Measurements from ENCODE around the gene PLK5. TPM values are rescaled to one million over a fixed set of nuclear protein-coding genes. Genes with fewer than 3 reads are reported as not detected.
A peak's percentile ranks its signal among the peaks of the same experiment; 100 is the strongest.

The PLK5 gene
- total and polyA plus RNA-seq, 2 experiments from 2014 or later = 0.97 to 1.2 TPM

DNA sequence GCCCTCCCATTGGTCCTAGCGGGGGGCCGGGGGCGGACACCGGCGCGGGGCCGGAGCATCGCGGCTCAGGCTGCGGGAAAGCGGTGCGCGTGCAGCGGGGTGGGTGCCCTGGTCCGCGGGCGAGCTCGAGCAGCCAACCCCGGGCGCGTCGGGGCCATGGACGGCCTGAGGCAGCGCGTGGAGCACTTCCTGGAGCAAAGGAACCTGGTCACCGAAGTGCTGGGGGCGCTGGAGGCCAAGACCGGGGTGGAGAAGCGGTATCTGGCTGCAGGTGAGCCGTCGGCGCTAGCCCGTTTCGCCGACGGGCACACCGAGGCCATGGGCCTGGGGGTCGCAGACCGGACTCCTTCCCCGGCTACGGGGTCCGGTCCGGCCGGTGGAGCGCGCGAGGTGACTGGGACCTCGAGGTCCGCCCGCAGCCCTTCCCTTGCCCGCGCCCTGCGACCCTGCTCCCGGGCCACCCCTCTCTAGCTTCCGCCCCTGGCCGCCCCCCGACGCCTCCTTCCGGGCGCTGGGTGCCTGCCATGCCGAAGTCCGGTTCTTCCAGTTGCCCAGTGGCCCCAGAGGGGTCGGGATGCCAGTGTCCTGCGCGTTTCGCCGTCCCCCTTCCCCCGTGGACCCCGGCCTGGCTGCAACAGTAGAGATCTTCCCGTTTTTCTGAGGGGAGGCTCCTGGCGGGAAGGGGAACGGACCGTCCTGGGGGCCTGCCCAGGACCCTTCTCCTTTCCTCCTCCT, 32.6 kb upstream of the PLK5 start, which contains the start of gene REEP6:
Gene REEP6, plus strand, starts transcription at position 68 of the 735 bp plus-strand sequence. Its CDS starts 89 bp downstream, at position 157.
- H3F3A ChIP-seq (replicated peaks; ENCODE audit: low read depth) = no peaks in the 10 kb centered on the region
- Mint-ChIP-seq H3K27me3 (ENCODE audit: insufficient read depth, low read depth, poor library complexity) (peaks cover 24% of the 10 kb centered on the region), H3K36me3 (ENCODE audit: low read depth) (no peaks in the 10 kb centered on the region), H3K4me1 (peaks cover 6% of the 10 kb centered on the region), H3K9me3 (no peaks in the 10 kb centered on the region), H3K27ac (peak within 1 kb of the TSS; percentile 97), H3K4me3 (peak within 1 kb of the TSS; percentile 88)
- DNase-seq (ENCODE audit: low spot score) (no peak), ATAC-seq (peak; percentile 4)
- H3K27ac ChIP-seq (ENCODE audit: low read depth) = no peak within 1 kb of the TSS
- H3K4me3 ChIP-seq = peak within 1 kb of the TSS; percentile 92
- H3K4me2 ChIP-seq = peak within 1 kb of the TSS; percentile 97
- 0 out of 2 replicates have a peak, but pooled peaks cover 4% of the 10 kb centered on the region for H3K4me1 ChIP-seq (ENCODE audit: insufficient read depth)
- no peaks in the 10 kb centered on the region for H3K79me2 ChIP-seq (replicated peaks; ENCODE audit: insufficient read depth)
- H2AFZ ChIP-seq = peak within 1 kb of the TSS; percentile 98
- H3K9me2 ChIP-seq (ENCODE audit: insufficient read depth) = no peaks in the 10 kb centered on the region
- no peak for TF ChIP-seq EZH2phosphoT487 (IDR thresholded peaks at IDR 0.05; ENCODE audit: unreplicated experiment)
- TF ChIP-seq ZNF114 (CRISPR knock-in tag; IDR thresholded peaks at IDR 0.05) = no peak
- TF ChIP-seq JUNB (IDR thresholded peaks at IDR 0.05; ENCODE audit: unreplicated experiment) = no peak
- TF ChIP-seq, protein P1, sequence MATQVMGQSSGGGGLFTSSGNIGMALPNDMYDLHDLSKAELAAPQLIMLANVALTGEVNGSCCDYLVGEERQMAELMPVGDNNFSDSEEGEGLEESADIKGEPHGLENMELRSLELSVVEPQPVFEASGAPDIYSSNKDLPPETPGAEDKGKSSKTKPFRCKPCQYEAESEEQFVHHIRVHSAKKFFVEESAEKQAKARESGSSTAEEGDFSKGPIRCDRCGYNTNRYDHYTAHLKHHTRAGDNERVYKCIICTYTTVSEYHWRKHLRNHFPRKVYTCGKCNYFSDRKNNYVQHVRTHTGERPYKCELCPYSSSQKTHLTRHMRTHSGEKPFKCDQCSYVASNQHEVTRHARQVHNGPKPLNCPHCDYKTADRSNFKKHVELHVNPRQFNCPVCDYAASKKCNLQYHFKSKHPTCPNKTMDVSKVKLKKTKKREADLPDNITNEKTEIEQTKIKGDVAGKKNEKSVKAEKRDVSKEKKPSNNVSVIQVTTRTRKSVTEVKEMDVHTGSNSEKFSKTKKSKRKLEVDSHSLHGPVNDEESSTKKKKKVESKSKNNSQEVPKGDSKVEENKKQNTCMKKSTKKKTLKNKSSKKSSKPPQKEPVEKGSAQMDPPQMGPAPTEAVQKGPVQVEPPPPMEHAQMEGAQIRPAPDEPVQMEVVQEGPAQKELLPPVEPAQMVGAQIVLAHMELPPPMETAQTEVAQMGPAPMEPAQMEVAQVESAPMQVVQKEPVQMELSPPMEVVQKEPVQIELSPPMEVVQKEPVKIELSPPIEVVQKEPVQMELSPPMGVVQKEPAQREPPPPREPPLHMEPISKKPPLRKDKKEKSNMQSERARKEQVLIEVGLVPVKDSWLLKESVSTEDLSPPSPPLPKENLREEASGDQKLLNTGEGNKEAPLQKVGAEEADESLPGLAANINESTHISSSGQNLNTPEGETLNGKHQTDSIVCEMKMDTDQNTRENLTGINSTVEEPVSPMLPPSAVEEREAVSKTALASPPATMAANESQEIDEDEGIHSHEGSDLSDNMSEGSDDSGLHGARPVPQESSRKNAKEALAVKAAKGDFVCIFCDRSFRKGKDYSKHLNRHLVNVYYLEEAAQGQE (IDR thresholded peaks at IDR 0.05; ENCODE audit: unreplicated experiment) = no peak
- peak; percentile 85 for TF ChIP-seq POLR2AphosphoS5 (IDR thresholded peaks at IDR 0.05; ENCODE audit: low read depth)
- H4K20me1 ChIP-seq (replicated peaks; ENCODE audit: insufficient read depth) = no peaks in the 10 kb centered on the region
- peaks cover 14% of the 10 kb centered on the region for H3K27me3 ChIP-seq (ENCODE audit: insufficient read depth)
- H3K36me3 ChIP-seq (ENCODE audit: insufficient read depth) = no peaks in the 10 kb centered on the region

DNA sequence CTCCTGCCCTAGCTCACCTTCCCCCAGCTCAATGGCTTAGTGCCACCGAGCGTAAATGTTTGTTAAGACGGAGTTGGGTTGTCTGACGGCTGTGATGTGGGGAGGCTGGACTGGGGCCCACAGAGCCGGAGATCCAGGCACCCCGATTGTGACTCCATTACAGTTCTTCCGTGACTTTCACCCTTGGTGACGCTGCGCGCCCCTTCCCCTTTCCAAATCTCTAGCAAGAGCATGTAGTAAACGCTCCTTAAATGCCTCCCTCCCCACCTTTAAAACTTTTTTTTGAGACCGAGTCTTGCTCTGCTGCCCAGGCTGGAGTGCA, 32.1 kb upstream of the PLK5 start:
- Mint-ChIP-seq H3K36me3 (ENCODE audit: low read depth) (no peaks in the 10 kb centered on the region), H3K9me3 (no peaks in the 10 kb centered on the region), H3K27me3 (ENCODE audit: insufficient read depth, low read depth, poor library complexity) (peaks cover 24% of the 10 kb centered on the region), H3K27ac (no peak overlapping the region), H3K4me3 (peak overlapping the region; percentile 78), H3K4me1 (peaks cover 6% of the 10 kb centered on the region)
- ATAC-seq (no peak), DNase-seq (ENCODE audit: low spot score) (no peak)
- Histone ChIP-seq H3K27ac (ENCODE audit: low read depth) (no peak overlapping the region), H4K20me1 (replicated peaks; ENCODE audit: insufficient read depth) (no peaks in the 10 kb centered on the region), H3K9me2 (ENCODE audit: insufficient read depth) (no peaks in the 10 kb centered on the region), H3K4me1 (ENCODE audit: insufficient read depth) (0 out of 2 replicates have a peak, but pooled peaks cover 4% of the 10 kb centered on the region), H3K4me3 (peak overlapping the region; percentile 68), H3F3A (replicated peaks; ENCODE audit: low read depth) (no peaks in the 10 kb centered on the region), H3K27me3 (ENCODE audit: insufficient read depth) (peaks cover 14% of the 10 kb centered on the region), H3K36me3 (ENCODE audit: insufficient read depth) (no peaks in the 10 kb centered on the region), H3K79me2 (replicated peaks; ENCODE audit: insufficient read depth) (no peaks in the 10 kb centered on the region), H2AFZ (no peak overlapping the region), H3K4me2 (peak overlapping the region; percentile 82)
- TF ChIP-seq EZH2 (IDR thresholded peaks at IDR 0.05; ENCODE audit: low read depth, unreplicated experiment) (no peak), NANOG (IDR thresholded peaks at IDR 0.05; ENCODE audit: borderline replicate concordance) (no peak), ZNF331 (CRISPR knock-in tag; IDR thresholded peaks at IDR 0.05; ENCODE audit: low read depth) (no peak), JUNB (IDR thresholded peaks at IDR 0.05; ENCODE audit: unreplicated experiment) (no peak)
- TF ChIP-seq, protein P2, sequence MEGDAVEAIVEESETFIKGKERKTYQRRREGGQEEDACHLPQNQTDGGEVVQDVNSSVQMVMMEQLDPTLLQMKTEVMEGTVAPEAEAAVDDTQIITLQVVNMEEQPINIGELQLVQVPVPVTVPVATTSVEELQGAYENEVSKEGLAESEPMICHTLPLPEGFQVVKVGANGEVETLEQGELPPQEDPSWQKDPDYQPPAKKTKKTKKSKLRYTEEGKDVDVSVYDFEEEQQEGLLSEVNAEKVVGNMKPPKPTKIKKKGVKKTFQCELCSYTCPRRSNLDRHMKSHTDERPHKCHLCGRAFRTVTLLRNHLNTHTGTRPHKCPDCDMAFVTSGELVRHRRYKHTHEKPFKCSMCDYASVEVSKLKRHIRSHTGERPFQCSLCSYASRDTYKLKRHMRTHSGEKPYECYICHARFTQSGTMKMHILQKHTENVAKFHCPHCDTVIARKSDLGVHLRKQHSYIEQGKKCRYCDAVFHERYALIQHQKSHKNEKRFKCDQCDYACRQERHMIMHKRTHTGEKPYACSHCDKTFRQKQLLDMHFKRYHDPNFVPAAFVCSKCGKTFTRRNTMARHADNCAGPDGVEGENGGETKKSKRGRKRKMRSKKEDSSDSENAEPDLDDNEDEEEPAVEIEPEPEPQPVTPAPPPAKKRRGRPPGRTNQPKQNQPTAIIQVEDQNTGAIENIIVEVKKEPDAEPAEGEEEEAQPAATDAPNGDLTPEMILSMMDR (conservative IDR thresholded peaks at IDR 0.05; ENCODE audit: low read depth in 2 of 2) = no peak
- TF ChIP-seq, protein P3, sequence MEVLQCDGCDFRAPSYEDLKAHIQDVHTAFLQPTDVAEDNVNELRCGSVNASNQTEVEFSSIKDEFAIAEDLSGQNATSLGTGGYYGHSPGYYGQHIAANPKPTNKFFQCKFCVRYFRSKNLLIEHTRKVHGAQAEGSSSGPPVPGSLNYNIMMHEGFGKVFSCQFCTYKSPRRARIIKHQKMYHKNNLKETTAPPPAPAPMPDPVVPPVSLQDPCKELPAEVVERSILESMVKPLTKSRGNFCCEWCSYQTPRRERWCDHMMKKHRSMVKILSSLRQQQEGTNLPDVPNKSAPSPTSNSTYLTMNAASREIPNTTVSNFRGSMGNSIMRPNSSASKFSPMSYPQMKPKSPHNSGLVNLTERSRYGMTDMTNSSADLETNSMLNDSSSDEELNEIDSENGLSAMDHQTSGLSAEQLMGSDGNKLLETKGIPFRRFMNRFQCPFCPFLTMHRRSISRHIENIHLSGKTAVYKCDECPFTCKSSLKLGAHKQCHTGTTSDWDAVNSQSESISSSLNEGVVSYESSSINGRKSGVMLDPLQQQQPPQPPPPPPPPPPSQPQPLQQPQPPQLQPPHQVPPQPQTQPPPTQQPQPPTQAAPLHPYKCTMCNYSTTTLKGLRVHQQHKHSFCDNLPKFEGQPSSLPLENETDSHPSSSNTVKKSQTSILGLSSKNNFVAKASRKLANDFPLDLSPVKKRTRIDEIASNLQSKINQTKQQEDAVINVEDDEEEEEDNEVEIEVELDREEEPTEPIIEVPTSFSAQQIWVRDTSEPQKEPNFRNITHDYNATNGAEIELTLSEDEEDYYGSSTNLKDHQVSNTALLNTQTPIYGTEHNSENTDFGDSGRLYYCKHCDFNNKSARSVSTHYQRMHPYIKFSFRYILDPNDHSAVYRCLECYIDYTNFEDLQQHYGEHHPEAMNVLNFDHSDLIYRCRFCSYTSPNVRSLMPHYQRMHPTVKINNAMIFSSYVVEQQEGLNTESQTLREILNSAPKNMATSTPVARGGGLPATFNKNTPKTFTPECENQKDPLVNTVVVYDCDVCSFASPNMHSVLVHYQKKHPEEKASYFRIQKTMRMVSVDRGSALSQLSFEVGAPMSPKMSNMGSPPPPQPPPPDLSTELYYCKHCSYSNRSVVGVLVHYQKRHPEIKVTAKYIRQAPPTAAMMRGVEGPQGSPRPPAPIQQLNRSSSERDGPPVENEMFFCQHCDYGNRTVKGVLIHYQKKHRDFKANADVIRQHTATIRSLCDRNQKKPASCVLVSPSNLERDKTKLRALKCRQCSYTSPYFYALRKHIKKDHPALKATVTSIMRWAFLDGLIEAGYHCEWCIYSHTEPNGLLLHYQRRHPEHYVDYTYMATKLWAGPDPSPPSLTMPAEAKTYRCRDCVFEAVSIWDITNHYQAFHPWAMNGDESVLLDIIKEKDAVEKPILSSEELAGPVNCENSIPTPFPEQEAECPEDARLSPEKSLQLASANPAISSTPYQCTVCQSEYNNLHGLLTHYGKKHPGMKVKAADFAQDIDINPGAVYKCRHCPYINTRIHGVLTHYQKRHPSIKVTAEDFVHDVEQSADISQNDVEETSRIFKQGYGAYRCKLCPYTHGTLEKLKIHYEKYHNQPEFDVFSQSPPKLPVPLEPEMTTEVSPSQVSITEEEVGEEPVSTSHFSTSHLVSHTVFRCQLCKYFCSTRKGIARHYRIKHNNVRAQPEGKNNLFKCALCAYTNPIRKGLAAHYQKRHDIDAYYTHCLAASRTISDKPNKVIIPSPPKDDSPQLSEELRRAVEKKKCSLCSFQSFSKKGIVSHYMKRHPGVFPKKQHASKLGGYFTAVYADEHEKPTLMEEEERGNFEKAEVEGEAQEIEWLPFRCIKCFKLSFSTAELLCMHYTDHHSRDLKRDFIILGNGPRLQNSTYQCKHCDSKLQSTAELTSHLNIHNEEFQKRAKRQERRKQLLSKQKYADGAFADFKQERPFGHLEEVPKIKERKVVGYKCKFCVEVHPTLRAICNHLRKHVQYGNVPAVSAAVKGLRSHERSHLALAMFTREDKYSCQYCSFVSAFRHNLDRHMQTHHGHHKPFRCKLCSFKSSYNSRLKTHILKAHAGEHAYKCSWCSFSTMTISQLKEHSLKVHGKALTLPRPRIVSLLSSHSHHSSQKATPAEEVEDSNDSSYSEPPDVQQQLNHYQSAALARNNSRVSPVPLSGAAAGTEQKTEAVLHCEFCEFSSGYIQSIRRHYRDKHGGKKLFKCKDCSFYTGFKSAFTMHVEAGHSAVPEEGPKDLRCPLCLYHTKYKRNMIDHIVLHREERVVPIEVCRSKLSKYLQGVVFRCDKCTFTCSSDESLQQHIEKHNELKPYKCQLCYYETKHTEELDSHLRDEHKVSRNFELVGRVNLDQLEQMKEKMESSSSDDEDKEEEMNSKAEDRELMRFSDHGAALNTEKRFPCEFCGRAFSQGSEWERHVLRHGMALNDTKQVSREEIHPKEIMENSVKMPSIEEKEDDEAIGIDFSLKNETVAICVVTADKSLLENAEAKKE (CRISPR knock-in tag; IDR thresholded peaks at IDR 0.05) = no peak

Measured in GM23338 (cell line).